DND-41 (cell line): ENCODE data around the gene IL11RA.

ENCODE experiments used
- ATAC-seq: fragments of 200-7000 bp; cut with Tn5 transposase; 3 replicates; pipeline ENCODE4 v1.9.1; 2021; ENCODE audit warnings: low read depth; ENCODE audit not compliant: insufficient read depth
- DNase-seq: peaks from one replicate; pipeline ENCODE4 v3.0.0-alpha.2; 2020
- H2AFZ ChIP-seq: 2 replicates; pipeline ENCODE4 v1.6.0; 2012; ENCODE audit warnings: low read depth, low read length
- H3K27ac ChIP-seq: 2 replicates; pipeline ENCODE4 v1.5.1; 2012; ENCODE audit warnings: low read length, inconsistent platforms
- H3K27me3 ChIP-seq: fragments of 200-600 bp; sonication (generic); 2 replicates; pipeline ENCODE4 v1.6.0; 2012; ENCODE audit warnings: low read length, mild to moderate bottlenecking, inconsistent platforms; ENCODE audit not compliant: insufficient read depth, poor library complexity
- H3K36me3 ChIP-seq: 2 replicates; pipeline ENCODE4 v1.5.1; 2012; ENCODE audit warnings: low read length, inconsistent platforms; ENCODE audit not compliant: insufficient read depth
- H3K4me1 ChIP-seq: 2 replicates; pipeline ENCODE4 v1.5.1; 2012; ENCODE audit warnings: mild to moderate bottlenecking, low read length; ENCODE audit not compliant: insufficient read depth
- H3K4me2 ChIP-seq: 2 replicates; pipeline ENCODE4 v1.6.0; 2012; ENCODE audit warnings: mild to moderate bottlenecking, moderate library complexity, low read length, inconsistent platforms; ENCODE audit not compliant: insufficient read depth
- H3K4me3 ChIP-seq, 2 experiments: fragments of 200-600 bp in 1 of 2; shearing (Covaris generic) in 1 of 2; 2 replicates each; pipeline ENCODE4 v1.5.1; 2012 to 2016; ENCODE audit warnings: inconsistent platforms in 2 of 2, low read length in 2 of 2, mild to moderate bottlenecking in 2 of 2, low read depth in 1 of 2, moderate library complexity in 1 of 2
- H3K79me2 ChIP-seq: 2 replicates; pipeline ENCODE4 v1.6.0; 2012; ENCODE audit warnings: low read length, inconsistent platforms; ENCODE audit not compliant: insufficient read depth
- H3K9ac ChIP-seq: 2 replicates; pipeline ENCODE4 v1.6.0; 2012; ENCODE audit warnings: low read depth, mild to moderate bottlenecking, inconsistent platforms, low read length, moderate library complexity
- H3K9me3 ChIP-seq: 2 replicates; pipeline ENCODE4 v1.5.1; 2012; ENCODE audit warnings: low read length, moderate library complexity, mild to moderate bottlenecking, inconsistent platforms; ENCODE audit not compliant: insufficient read depth, severe bottlenecking
- H4K20me1 ChIP-seq: 2 replicates; pipeline ENCODE4 v1.6.0; 2012; ENCODE audit warnings: low read length; ENCODE audit not compliant: insufficient read depth
- CTCF ChIP-seq: IDR thresholded peaks from 2 replicates; pipeline ENCODE4 v1.5.1; 2012; ENCODE audit warnings: borderline replicate concordance, low read length, moderate library complexity, mild to moderate bottlenecking; ENCODE audit not compliant: poor library complexity, severe bottlenecking; ENCODE audit errors: extremely low read depth
- EZH2 ChIP-seq: IDR thresholded peaks from 3 replicates; pipeline ENCODE4 v1.6.1; 2012; ENCODE audit warnings: borderline replicate concordance, low read depth, mild to moderate bottlenecking, moderate library complexity, low read length, inconsistent platforms; ENCODE audit not compliant: severe bottlenecking

IL11RA gene

GRCh38 chr9:34671307-34671706, 19.3 kb downstream of the IL11RA start:
- Histone ChIP-seq H4K20me1 (no peaks in the 10 kb centered on the region), H3K27ac (no peak overlapping the region), H3K9me3 (no peaks in the 10 kb centered on the region), H3K4me1 (no peaks in the 10 kb centered on the region), H3K79me2 (no peaks in the 10 kb centered on the region), H3K36me3 (no peaks in the 10 kb centered on the region), H3K4me3 (no peak overlapping the region), H2AFZ (no peak overlapping the region), H3K9ac (no peak overlapping the region), H3K27me3 (peaks cover 6% of the 10 kb centered on the region), H3K4me2 (no peak overlapping the region)
- DNase-seq (no peak), ATAC-seq (no peak)
- TF ChIP-seq EZH2 (no peak), CTCF (no peak)

GRCh38 chr9:34674440-34674839, 22.5 kb downstream of the IL11RA start:
- H2AFZ ChIP-seq: no peak overlapping the region
- peaks cover 3% of the 10 kb centered on the region for H3K27me3 ChIP-seq

GRCh38 chr9:34675048-34675714, 23.2 kb downstream of the IL11RA start:
- Histone ChIP-seq H3K27ac (no peak overlapping the region), H4K20me1 (no peaks in the 10 kb centered on the region), H3K4me3 (no peak overlapping the region), H3K27me3 (peaks cover 3% of the 10 kb centered on the region), H3K79me2 (no peaks in the 10 kb centered on the region), H3K9ac (no peak overlapping the region), H3K36me3 (no peaks in the 10 kb centered on the region), H3K4me1 (no peaks in the 10 kb centered on the region), H3K4me2 (no peak overlapping the region), H3K9me3 (no peaks in the 10 kb centered on the region), H2AFZ (no peak overlapping the region)
- ATAC-seq (peak; percentile 93), DNase-seq (peak; percentile 68)
- peak; percentile 73 for TF ChIP-seq CTCF
- TF ChIP-seq EZH2: no peak

More at GRCh38 chr9:34674440-34674839, 22.5 kb downstream of the IL11RA start:
- no peaks in the 10 kb centered on the region for H3K79me2 ChIP-seq
- no peak overlapping the region for H3K9ac ChIP-seq
- no peak overlapping the region for H3K4me3 ChIP-seq
- no peak overlapping the region for H3K27ac ChIP-seq
- no peaks in the 10 kb centered on the region for H3K9me3 ChIP-seq
- H3K4me1 ChIP-seq: no peaks in the 10 kb centered on the region
- no peaks in the 10 kb centered on the region for H3K36me3 ChIP-seq
- DNase-seq: no peak
- no peak overlapping the region for H3K4me2 ChIP-seq
- H4K20me1 ChIP-seq: no peaks in the 10 kb centered on the region
- no peak for ATAC-seq
- TF ChIP-seq CTCF (no peak), EZH2 (no peak)
